Fibroblast of mammary gland (primary cell): ENCODE measurements around the gene KCNMA1.

Experiments used
- DNase-seq: peaks from one replicate; pipeline ENCODE4 v3.0.0-alpha.2; 2010; ENCODE audit warnings: low read depth
- H3K4me3 ChIP-seq: 2 replicates; pipeline ENCODE4 v1.5.1; 2011; ENCODE audit warnings: low read depth, mild to moderate bottlenecking, low read length, moderate library complexity; ENCODE audit not compliant: control insufficient read depth
- CTCF ChIP-seq: conservative IDR thresholded peaks from 2 replicates; pipeline ENCODE4 v1.5.1; 2011; ENCODE audit warnings: low read depth, low read length, inconsistent platforms; ENCODE audit not compliant: control insufficient read depth, insufficient read depth

Gene KCNMA1

GRCh38 chr10:77195101-77195500, 442.5 kb downstream of the KCNMA1 start:
- no peak for TF ChIP-seq CTCF
- DNase-seq: peak; percentile 76
- H3K4me3 ChIP-seq: no peak overlapping the region

GRCh38 chr10:77193001-77193400, 444.6 kb downstream of the KCNMA1 start:
- no peak for TF ChIP-seq CTCF
- no peak for DNase-seq
- H3K4me3 ChIP-seq: no peak overlapping the region

- H3K4me3 ChIP-seq: no peak overlapping the region
- no peak for DNase-seq
- TF ChIP-seq CTCF: no peak
Observed at GRCh38 chr10:77192402-77192801, 445.2 kb downstream of the KCNMA1 start.

- DNase-seq: no peak
- no peak for TF ChIP-seq CTCF
- H3K4me3 ChIP-seq: no peak overlapping the region
Observed at GRCh38 chr10:77191324-77192049, 446.1 kb downstream of the KCNMA1 start.

GRCh38 chr10:77190291-77190690, 447.3 kb downstream of the KCNMA1 start:
- no peak for TF ChIP-seq CTCF
- DNase-seq: no peak
- H3K4me3 ChIP-seq: no peak overlapping the region

- no peak for TF ChIP-seq CTCF
- no peak for DNase-seq
- H3K4me3 ChIP-seq: no peak overlapping the region
Observed at GRCh38 chr10:77189520-77189919, 448.1 kb downstream of the KCNMA1 start.

- no peak for DNase-seq
- no peak for TF ChIP-seq CTCF
- H3K4me3 ChIP-seq: no peak overlapping the region
Observed at GRCh38 chr10:77189075-77189474, 448.5 kb downstream of the KCNMA1 start.
